Measurements from ENCODE around the gene HBA2.
"Not testable (repeated sequence)": the region's sequence is repeated elsewhere in the genome, so short reads cannot be mapped to it uniquely, and the experiment has no call there.

Gene HBA2

DNA sequence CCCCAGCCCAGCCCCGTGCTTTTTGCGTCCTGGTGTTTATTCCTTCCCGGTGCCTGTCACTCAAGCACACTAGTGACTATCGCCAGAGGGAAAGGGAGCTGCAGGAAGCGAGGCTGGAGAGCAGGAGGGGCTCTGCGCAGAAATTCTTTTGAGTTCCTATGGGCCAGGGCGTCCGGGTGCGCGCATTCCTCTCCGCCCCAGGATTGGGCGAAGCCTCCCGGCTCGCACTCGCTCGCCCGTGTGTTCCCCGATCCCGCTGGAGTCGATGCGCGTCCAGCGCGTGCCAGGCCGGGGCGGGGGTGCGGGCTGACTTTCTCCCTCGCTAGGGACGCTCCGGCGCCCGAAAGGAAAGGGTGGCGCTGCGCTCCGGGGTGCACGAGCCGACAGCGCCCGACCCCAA is 3.3 kb downstream of the HBA2 start:
- DNase-seq: not testable (repeated sequence)

- not testable (repeated sequence) for DNase-seq
Measured at GRCh38 chr16:176477-177382, 4.1 kb downstream of the HBA2 start, which contains the start of gene HBA1. Gene HBA1, plus strand, starts transcription at chr16:176680. Its CDS starts 37 bp downstream, at chr16:176717.

- peak; percentile 34 for DNase-seq
Measured at GRCh38 chr16:177394-177822, 4.7 kb downstream of the HBA2 start.

- no peak for DNase-seq
Measured at GRCh38 chr16:177981-178667, 5.4 kb downstream of the HBA2 start.

DNA sequence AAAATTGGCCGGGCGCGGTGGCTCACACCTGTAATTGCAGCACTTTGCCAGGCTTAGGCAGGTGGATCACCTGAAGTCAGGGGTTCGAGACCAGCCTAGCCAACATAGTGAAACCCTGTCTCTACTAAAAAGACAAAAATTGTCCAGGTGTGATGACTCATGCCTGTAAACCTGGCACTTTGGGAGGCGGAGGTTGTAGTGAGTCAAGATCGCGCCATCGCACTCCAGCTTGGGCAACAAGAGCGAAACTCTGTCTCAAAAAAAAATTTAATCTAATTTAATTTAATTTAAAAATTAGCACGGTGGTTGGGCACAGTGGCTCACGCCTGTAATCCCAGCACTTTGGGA is 6.0 kb downstream of the HBA2 start:
- no peak for DNase-seq

DNA sequence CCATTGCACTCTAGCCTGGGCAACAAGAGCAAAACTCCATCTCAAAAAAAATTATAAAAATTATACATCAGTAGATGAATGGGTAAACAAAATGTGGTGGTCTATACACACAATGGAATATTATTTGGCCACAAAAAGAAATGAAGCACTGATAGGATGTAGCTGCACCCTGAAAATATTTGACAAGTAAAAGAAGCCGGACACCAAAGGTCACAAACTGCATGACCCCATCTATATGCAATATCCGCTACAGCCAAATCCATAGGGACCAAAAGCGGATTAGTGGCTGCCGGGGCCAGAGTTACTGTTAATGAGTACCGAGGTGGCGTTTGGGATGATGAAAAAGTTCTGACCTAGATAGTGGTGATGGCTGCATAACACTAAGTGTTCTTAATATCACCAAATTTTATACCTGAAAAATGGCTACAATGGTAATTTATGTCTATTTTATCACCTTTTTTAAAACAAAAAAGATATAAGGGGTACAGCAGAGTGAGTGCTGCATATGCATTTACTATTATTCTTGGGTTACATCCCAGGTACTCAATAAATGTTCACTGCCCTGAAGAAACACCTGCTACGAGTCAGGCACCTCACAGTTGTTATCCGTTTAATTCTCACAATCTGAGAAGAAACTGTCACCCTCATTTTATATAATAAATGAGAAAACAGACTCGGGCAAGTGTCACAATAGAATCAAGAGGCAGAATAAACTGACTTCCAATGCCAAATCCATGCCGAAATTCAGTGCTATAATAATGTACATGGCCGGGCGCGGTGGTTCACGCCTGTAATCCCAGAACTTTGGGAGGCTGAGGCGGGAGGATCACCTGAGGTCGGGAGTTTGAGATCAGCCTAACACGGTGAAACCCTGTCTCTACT is 6.8 kb downstream of the HBA2 start:
- no peak for DNase-seq

DNA sequence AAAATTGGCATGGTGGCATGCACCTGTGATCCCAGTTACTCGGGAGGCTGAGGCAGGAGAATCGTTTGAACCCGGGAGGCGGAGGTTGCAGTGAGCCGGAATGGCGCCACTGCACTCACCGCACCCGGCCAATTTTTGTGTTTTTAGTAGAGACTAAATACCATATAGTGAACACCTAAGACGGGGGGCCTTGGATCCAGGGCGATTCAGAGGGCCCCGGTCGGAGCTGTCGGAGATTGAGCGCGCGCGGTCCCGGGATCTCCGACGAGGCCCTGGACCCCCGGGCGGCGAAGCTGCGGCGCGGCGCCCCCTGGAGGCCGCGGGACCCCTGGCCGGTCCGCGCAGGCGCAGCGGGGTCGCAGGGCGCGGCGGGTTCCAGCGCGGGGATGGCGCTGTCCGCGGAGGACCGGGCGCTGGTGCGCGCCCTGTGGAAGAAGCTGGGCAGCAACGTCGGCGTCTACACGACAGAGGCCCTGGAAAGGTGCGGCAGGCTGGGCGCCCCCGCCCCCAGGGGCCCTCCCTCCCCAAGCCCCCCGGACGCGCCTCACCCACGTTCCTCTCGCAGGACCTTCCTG is 7.5 kb downstream of the HBA2 start, which contains the start of gene HBQ1:
Gene HBQ1 (plus strand): TSS at position 359 of the 575 bp plus-strand sequence. CDS start 28 bp downstream, at position 387.
- DNase-seq: no peak

DNA sequence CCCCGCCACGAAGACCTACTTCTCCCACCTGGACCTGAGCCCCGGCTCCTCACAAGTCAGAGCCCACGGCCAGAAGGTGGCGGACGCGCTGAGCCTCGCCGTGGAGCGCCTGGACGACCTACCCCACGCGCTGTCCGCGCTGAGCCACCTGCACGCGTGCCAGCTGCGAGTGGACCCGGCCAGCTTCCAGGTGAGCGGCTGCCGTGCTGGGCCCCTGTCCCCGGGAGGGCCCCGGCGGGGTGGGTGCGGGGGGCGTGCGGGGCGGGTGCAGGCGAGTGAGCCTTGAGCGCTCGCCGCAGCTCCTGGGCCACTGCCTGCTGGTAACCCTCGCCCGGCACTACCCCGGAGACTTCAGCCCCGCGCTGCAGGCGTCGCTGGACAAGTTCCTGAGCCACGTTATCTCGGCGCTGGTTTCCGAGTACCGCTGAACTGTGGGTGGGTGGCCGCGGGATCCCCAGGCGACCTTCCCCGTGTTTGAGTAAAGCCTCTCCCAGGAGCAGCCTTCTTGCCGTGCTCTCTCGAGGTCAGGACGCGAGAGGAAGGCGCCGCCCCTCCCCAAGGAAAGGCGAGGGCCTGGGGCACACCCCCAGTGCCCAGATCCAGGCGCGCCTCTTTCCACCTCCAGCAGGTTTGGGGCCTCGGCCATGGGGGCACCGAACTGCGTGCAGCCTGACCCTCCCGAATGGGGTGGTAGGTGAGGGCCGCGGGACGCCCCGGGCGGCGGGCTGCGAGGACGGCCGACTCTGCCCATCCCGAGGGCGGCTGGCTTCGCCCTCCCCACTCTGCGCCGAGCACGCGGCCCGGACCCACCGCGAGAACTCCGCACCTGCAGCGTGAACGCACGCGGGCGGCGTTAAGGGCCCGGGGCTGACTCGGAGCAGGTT is 8.2 kb downstream of the HBA2 start:
- DNase-seq: peak; percentile 61

- no peak for DNase-seq
Measured at GRCh38 chr16:181565-182021, 8.9 kb downstream of the HBA2 start.

- no peak for DNase-seq
Measured at GRCh38 chr16:183005-183404, 10.3 kb downstream of the HBA2 start.

DNA sequence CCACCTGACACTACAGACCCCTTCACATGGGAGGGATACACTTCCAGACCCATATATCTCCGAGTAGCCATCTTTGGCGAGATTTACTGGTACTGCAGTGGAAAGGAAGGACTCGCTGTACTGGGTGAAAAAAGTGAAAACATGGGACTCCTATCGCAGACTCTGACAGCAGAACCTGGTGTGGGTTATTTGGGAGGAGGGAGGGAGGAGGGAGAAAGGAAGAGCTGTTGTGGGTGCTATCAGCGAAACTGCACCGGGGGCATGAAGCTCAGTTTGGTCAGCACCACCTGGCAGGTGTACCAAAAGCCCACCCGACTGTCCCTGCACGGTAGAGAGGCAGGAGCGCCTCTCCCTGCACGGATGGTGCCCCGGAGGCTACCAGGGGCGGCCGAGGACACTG is 12.5 kb downstream of the HBA2 start:
- no peak for DNase-seq

DNA sequence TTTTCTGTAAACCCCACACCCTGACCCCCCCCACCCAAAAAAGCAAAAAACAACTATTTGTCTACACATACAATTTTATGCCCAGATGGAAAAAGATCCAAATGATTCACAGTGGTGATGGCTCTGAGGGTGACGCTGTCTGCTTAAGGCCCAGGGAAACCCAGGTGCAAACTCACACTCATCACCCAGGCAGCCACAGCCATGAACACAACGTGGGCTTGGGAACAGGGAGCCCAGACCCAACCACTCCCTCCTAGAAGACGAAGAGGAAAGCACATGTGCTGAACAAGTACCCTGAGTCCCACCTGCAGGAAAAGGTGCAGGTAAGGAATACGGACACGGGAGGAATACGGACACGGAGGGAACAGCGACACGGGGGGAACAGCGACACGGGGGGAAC is 13.0 kb downstream of the HBA2 start:
- no peak for DNase-seq

- no peak for DNase-seq
Measured at GRCh38 chr16:187330-187729, 14.7 kb downstream of the HBA2 start.

- no peak for DNase-seq
Measured at GRCh38 chr16:188674-189073, 16.0 kb downstream of the HBA2 start.

GRCh38 chr16:189604-190186 is 17.0 kb downstream of the HBA2 start:
- no peak for DNase-seq

DNA sequence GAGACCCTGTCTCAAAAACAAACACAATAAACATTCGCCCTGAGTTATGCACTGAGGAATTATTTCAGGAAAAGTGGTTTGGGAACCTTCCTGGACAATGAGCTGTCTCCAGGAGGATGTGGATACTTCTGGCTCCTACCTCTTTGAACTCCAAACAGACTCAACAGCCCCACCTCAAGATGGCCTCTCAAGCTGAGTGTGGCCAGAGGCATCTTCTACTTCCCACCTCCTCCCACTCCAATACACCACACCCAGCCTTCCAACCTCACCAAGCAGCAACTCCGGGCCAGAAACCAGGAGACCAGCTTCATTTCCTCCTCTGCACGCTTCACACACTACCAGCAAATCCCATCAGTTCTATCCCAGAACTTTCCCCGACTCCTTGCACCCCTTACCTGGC is 19.2 kb downstream of the HBA2 start:
- no peak for DNase-seq

- no peak for DNase-seq
Measured at GRCh38 chr16:192686-193085, 20.0 kb downstream of the HBA2 start.

DNA sequence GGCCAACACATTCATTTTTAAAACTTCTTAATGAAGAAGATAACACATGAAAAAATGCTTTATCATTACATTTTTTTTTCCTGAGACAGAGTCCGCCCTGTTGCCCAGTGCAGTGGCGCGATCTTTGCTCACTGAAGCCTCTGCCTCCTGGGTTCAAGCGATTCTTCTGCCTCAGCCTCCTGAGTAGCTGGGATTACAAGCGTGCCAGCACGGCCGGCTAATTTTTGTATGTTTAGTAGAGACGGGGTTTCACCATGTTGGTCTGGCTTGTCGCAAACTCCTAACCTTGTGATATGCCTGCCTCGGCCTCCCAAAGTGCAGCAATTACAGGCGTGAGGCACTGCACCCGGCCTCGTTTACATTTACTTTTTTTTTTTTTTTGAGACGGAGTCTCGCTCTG is 20.8 kb downstream of the HBA2 start:
- DNase-seq: no peak

DNA sequence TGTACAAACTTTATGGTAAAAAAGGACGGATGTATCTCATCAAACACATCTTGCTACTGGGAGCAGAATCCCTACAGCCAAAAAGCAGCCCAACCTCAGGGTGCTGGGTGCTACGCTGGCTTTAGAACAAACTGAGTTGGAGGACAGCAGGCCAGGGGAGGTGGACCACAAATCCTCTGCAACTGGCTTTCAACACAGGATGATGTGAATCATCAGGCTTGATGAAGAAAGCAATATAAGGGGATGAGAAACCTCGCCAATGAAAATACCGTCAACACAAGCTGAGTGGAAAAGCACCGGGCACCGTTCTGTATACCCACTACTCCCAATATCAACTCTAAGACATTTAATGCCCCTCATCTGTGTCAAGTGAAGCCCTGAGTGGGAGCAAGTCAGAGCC is 21.8 kb downstream of the HBA2 start:
- no peak for DNase-seq

DNA sequence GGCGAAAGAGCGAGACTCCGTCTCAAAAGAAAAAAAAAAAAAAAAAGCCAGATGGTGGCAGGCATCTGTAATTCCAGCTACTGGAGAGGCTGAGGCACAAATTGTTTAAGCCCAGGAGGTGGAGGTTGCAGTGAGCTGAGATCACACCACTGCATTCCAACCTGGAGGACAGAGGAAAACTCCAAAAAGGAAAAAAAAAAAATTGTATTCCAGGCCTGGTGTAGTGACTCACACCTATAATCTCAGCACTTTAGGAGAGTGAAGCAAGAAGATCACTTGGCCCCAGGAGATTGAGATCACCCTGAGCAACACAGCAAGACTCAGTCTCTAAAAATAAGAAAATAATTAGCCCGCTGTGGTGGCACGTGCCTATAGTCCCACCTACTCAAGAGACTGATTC is 27.7 kb downstream of the HBA2 start:
- no peak for DNase-seq

DNA sequence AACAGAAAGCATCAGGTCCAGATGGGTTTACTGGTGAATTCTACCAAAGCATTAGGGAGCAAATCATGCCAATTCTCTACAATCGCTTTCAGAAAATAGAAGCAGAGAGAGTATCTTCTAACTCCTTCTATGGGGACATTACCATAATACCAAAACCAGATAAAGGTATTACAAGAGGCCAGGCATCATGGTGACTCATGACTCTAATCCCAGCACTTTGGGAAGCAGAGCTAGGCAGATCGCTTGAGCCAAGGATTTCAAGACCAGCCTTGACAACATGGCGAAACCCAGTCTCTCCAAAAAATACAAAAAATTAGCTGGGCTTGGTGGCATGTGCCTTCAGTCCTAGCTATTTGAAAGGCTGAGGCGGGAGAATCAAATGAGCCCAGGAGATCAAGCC is 30.6 kb downstream of the HBA2 start:
- no peak for DNase-seq
